Adrenal gland (tissue), 12 donors: Measurements from ENCODE around the gene UBXN1. TPM values are rescaled to one million over a fixed set of nuclear protein-coding genes. Genes with fewer than 3 reads are reported as not detected.

Experiments used
- DNase-seq, 7 donors: peaks; one replicate each; pipeline ENCODE4 v3.0.0-alpha.2; 2019 to 2020
- H3K27ac ChIP-seq, 5 donors: fragments of 200-600 bp; sonication (generic) in 4 of 5; 1 replicate in 3 of 5; 2 replicates in 2 of 5; pipeline versions ENCODE4 v1.5.1 to v1.8.0; 2016 to 2020; ENCODE audit warnings: mild to moderate bottlenecking in 1 of 5
- H3K27me3 ChIP-seq: fragments of 200-600 bp; 2 replicates; pipeline ENCODE4 v1.8.0; 2021
- H3K36me3 ChIP-seq, 2 donors: fragments of 200-600 bp; replicated peaks in 1 of 2; 1 replicate in 1 of 2; 2 replicates in 1 of 2; pipeline versions ENCODE4 v1.5.1 to v1.8.0; 2018 to 2022
- H3K4me1 ChIP-seq, 2 donors: fragments of 200-600 bp; replicated peaks in 1 of 2; 1 replicate in 1 of 2; 2 replicates in 1 of 2; pipeline versions ENCODE4 v1.5.1 to v1.8.0; 2018 to 2021
- H3K4me3 ChIP-seq, 4 donors: fragments of 200-600 bp; sonication (generic) in 3 of 4; one replicate each; pipeline ENCODE4 v1.5.1; 2016 to 2018
- H3K9me3 ChIP-seq, 3 donors: fragments of 200-600 bp; sonication (generic) in 1 of 3; replicated peaks in 1 of 3; 1 replicate in 2 of 3; 2 replicates in 1 of 3; pipeline versions ENCODE4 v1.5.1 to v1.8.0; 2016 to 2021
- POLR2A ChIP-seq, 2 donors: fragments of 450-650 bp; IDR thresholded peaks; one replicate each; pipeline ENCODE4 v1.6.1; 2017; ENCODE audit warnings: antibody characterized with exemption in 2 of 2, mild to moderate bottlenecking in 2 of 2, moderate library complexity in 1 of 2
- WGBS, 4 donors: extraction: QIAGEN DNeasy Blood & Tissue Kit in 2 of 4; methylation state at CpG; one replicate each; pipeline versions ENCODE4 v1.1.5 to v1.1.7; 2013 to 2017; 5-methylcytosine and 5-hydroxymethylcytosine counted together
- intact Hi-C, 2 donors: fragments of 100-400 bp; cut with DNase I; formaldehyde crosslinking; loops; one replicate each; pipeline versions ENCODE4 v1.14.1 to v1.15.0; 2022 to 2023
- polyA plus RNA-seq, 3 donors: library from polyadenylated mRNA; stranded (reverse); fragments of 200-250 nt in 2 of 3; fragments of 350-450 nt in 1 of 3; fragmentation: Illumina TruSeq in 1 of 3; extraction: RNeasy Lipid Tissue Mini Kit (QIAGEN cat#74804) in 1 of 3; gene quantifications; one replicate each; pipeline ENCODE4 v1.2.3, GENCODE V29; 2013 to 2014
- total RNA-seq, 9 donors: library from RNA; depleted of rRNA in 4 of 9; stranded (reverse); fragments of >200 nt in 4 of 9; fragments of 120-200 nt in 1 of 9; fragmentation: NEBNext Ultra II Directional in 1 of 9; extraction: Animal tissue kit (Norgen Biotek cat#: 25700) in 1 of 9; gene quantifications; one replicate each; pipeline versions ENCODE4 v1.1.0 to v1.2.4, GENCODE V29; 2013 to 2023
- TF ChIP-seq, protein P1 (sequence below), 6 experiments: fragments of 450-650 bp in 4 of 6; fragments of 200-600 bp in 2 of 6; sonication (generic) in 1 of 6; IDR thresholded peaks; 1 replicate in 5 of 6; 2 replicates in 1 of 6; pipeline versions ENCODE4 v1.5.1 to v1.8.0; 2016 to 2021; ENCODE audit warnings: antibody characterized with exemption in 6 of 6, mild to moderate bottlenecking in 2 of 6, moderate library complexity in 1 of 6
- donor health status: healthy with polysubstance abuse.
- donor health status: Bipolar disorder and iron deficiency.
- donor health status: DM: yes; HTN: yes; CAD: no.
- donor health status: DM: no; HTN: no; CAD: no.
- donor health status: DM: no; HTN: no; CAD: no.
- donor health status: DM: yes; HTN: yes; CAD: no.

Gene UBXN1
- total and polyA plus RNA-seq, 12 donors: 81.3 to 308 (median 153) TPM

DNA sequence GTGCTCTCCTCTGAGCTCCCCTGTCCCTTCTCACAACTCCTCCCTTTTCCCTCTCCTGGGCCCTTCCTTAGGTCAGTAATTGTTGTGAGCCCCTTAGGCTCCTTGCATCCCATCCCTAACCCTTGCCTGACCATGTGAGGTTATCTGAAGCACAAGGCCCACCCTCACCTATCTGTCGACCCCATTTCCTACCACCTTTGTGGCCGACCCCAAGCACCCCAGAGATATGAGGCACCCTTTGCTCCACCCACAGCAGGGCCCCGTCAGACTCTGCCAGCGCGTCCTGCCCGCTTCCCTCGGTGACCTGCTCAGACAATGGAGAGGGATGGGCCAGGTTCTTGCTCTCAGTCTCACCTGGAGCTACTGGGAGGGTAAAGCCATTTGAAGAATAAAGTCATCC is 29.9 kb upstream of the UBXN1 start:
- Histone ChIP-seq H3K4me3 (peak overlapping the region in 3 of 4 donors; percentile 21 to 58 (median 58)), H3K9me3 (no peaks in the 10 kb centered on the region), H3K36me3 (peaks cover 0 to 34% of the 10 kb centered on the region in 2 donors), H3K27ac (peak overlapping the region; percentile 61 to 96 (median 93)), H3K4me1 (peaks cover 34 to 45% of the 10 kb centered on the region in 2 donors), H3K27me3 (no peaks in the 10 kb centered on the region)
- 1 to 3% (median 3%) methylated on average over 4 to 7 of the region's 7 CpGs for WGBS, 4 donors
- peak in 5 of 7 donors; percentile 40 to 67 (median 52) for DNase-seq
- TF ChIP-seq, protein P1, sequence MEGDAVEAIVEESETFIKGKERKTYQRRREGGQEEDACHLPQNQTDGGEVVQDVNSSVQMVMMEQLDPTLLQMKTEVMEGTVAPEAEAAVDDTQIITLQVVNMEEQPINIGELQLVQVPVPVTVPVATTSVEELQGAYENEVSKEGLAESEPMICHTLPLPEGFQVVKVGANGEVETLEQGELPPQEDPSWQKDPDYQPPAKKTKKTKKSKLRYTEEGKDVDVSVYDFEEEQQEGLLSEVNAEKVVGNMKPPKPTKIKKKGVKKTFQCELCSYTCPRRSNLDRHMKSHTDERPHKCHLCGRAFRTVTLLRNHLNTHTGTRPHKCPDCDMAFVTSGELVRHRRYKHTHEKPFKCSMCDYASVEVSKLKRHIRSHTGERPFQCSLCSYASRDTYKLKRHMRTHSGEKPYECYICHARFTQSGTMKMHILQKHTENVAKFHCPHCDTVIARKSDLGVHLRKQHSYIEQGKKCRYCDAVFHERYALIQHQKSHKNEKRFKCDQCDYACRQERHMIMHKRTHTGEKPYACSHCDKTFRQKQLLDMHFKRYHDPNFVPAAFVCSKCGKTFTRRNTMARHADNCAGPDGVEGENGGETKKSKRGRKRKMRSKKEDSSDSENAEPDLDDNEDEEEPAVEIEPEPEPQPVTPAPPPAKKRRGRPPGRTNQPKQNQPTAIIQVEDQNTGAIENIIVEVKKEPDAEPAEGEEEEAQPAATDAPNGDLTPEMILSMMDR (IDR thresholded peaks at IDR 0.05): no peak
- TF ChIP-seq POLR2A (IDR thresholded peaks at IDR 0.05): no peak
- intact Hi-C loops: no loop called here

DNA sequence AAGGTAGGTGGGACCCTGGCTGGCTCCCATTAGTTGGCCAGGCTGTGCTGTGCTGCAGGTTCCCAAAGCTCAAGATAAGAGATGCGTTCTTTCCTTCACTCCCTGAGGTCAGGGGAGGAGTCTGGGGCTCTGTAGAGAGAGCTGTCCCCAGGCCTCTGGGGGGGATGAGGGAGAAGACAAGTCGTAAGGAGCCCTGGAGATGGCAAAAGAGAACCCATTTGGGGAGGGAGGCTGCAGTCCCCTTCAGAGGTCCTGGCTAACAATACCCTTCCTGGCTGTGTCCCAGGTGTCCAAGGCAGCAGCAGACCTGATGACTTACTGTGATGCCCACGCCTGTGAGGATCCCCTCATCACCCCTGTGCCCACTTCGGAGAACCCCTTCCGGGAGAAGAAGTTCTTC is 29.5 kb upstream of the UBXN1 start:
- Histone ChIP-seq H3K36me3 (peaks cover 0 to 31% of the 10 kb centered on the region in 2 donors), H3K4me1 (peaks cover 30 to 42% of the 10 kb centered on the region in 2 donors), H3K9me3 (no peaks in the 10 kb centered on the region), H3K4me3 (peak overlapping the region in 1 of 4 donors; percentile 58), H3K27me3 (no peaks in the 10 kb centered on the region), H3K27ac (peak overlapping the region in 2 of 5 donors; percentile 90 to 96)
- peak in 2 of 7 donors; percentile 16 to 63 for DNase-seq
- WGBS, 4 donors: 60 to 89% (median 68%) methylated on average over 5 of the region's 5 CpGs
- intact Hi-C loops: no loop called here
- no peak for TF ChIP-seq POLR2A (IDR thresholded peaks at IDR 0.05)
- TF ChIP-seq, protein P1 (IDR thresholded peaks at IDR 0.05): no peak

DNA sequence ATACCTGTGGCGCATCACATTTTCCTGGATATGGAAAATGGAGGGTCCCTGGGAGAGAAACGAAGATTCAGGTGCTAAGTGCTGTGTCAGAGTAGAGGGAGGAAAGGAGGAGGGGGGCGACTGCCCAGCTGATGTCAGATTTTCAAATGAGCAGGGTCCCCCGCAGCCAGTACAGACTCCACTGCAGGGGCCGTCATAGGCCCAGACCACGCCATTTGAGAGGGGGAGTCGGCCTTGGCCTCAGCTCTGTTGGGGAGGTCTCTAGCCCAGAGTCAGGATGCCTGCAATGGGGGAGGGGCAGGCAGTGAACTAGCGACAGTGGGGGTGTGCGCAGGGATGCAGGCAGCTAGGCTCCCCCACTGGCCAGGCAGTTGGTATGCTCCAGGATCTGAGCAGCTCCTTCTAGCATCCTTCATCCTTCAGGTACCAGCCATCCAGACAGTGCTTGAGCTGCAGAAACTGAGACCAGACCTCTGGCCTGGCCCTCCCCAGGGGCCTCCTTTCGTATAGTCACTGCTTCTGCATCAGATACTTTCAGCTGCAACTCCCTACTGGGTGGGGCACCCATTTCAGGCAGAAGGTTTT is 28.5 kb upstream of the UBXN1 start, which contains the start of the genes BSCL2 and GNG3:
Gene BSCL2, minus strand, starts transcription at position 148 of the 585 bp plus-strand sequence. CDS start 229 bp downstream, outside the sequence.
Gene GNG3, plus strand, starts transcription at position 400 of the 585 bp plus-strand sequence. CDS start 620 bp downstream, outside the sequence.
- H3K4me1 ChIP-seq: peaks cover 22 to 32% of the 10 kb centered on the region in 2 donors
- peaks cover 0 to 22% of the 10 kb centered on the region in 2 donors for H3K36me3 ChIP-seq
- peak in 1 of 2 donors; percentile 53 for TF ChIP-seq POLR2A (IDR thresholded peaks at IDR 0.05)
- TF ChIP-seq, protein P1 (IDR thresholded peaks at IDR 0.05): no peak
- no peaks in the 10 kb centered on the region for H3K27me3 ChIP-seq
- peak within 1 kb of the TSS; percentile 61 to 96 (median 82) for H3K27ac ChIP-seq
- H3K4me3 ChIP-seq: peak within 1 kb of the TSS in 2 of 4 donors; percentile 39 to 69
- intact Hi-C loops: no loop called here
- no peaks in the 10 kb centered on the region for H3K9me3 ChIP-seq
- peak in 5 of 7 donors; percentile 36 to 94 (median 60) for DNase-seq
- 58 to 78% (median 68%) methylated on average over 9 to 10 of the region's 10 CpGs for WGBS, 4 donors

DNA sequence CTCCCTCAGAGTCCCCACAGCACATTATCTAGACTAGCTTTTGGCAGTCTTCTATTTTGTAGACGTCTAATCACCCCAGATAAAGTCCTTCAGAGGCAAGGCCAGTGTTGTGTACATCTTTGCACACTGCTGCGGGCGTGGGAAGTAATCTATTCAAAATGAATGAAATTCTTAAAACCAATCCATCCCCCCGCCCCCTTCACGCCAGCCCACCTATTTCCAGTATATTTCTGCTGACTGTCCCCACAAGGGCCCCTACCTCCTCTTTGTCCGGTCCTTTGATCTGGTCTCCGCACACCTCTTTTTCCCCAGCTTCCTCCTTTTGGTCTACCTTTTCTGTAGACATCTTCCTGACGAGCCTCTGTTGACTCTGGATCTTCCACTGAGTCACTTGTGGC is 28.0 kb upstream of the UBXN1 start:
- intact Hi-C loops: no loop called here
- H3K27me3 ChIP-seq: no peaks in the 10 kb centered on the region
- H3K27ac ChIP-seq: peak overlapping the region; percentile 61 to 92 (median 82)
- peaks cover 0 to 20% of the 10 kb centered on the region in 2 donors for H3K36me3 ChIP-seq
- peaks cover 22 to 32% of the 10 kb centered on the region in 2 donors for H3K4me1 ChIP-seq
- TF ChIP-seq, protein P1 (IDR thresholded peaks at IDR 0.05): no peak
- TF ChIP-seq POLR2A (IDR thresholded peaks at IDR 0.05): no peak
- peak in 2 of 7 donors; percentile 16 to 65 for DNase-seq
- H3K9me3 ChIP-seq: no peaks in the 10 kb centered on the region
- 51 to 57% (median 54%) methylated on average over 8 of the region's 8 CpGs for WGBS, 4 donors
- H3K4me3 ChIP-seq: peak overlapping the region in 2 of 4 donors; percentile 39 to 69
